H1 (cell line): Measurements from ENCODE around the gene SLC35F3. TPM values are rescaled to one million over a fixed set of nuclear protein-coding genes. Genes with fewer than 3 reads are reported as not detected.
A peak's percentile ranks its signal among the peaks of the same experiment; 100 is the strongest.

Experiments
- BACH1 ChIP-seq: IDR thresholded peaks from 2 replicates; pipeline ENCODE4 v1.6.1; 2012; ENCODE audit warnings: low read length, improper control_type of control experiment
- CBX8 ChIP-seq: fragments of 300-800, 300-1000 bp; sonication (generic); IDR thresholded peaks from 2 replicates; pipeline ENCODE4 v1.7.1; 2016; ENCODE audit warnings: low read depth, low read length, borderline replicate concordance
- EZH2 ChIP-seq: fragments of 200-600 bp; sonication (generic); IDR thresholded peaks from 2 replicates; pipeline ENCODE4 v1.7.1; 2012; ENCODE audit warnings: low read depth, mild to moderate bottlenecking, moderate library complexity, low read length, inconsistent platforms; ENCODE audit not compliant: severe bottlenecking
- HDAC2 ChIP-seq, 2 experiments: fragments of 300-600 bp in 1 of 2; sonication (generic) in 1 of 2; IDR thresholded peaks; 2 replicates each; pipeline ENCODE4 v1.6.1; 2011 to 2012; ENCODE audit warnings: low read depth in 2 of 2, low read length in 2 of 2, mild to moderate bottlenecking in 2 of 2, moderate library complexity in 2 of 2, borderline replicate concordance in 1 of 2, inconsistent platforms in 1 of 2
- HDAC6 ChIP-seq: IDR thresholded peaks from one replicate; pipeline ENCODE4 v1.7.1; 2012; ENCODE audit warnings: low read depth, mild to moderate bottlenecking, inconsistent platforms, low read length, moderate library complexity
- JUN ChIP-seq: IDR thresholded peaks from 2 replicates; pipeline ENCODE4 v1.6.1; 2011; ENCODE audit warnings: low read depth, mild to moderate bottlenecking, improper control_type of control experiment, low read length
- JUND ChIP-seq: IDR thresholded peaks from 2 replicates; pipeline ENCODE4 v1.6.1; 2011; ENCODE audit warnings: mild to moderate bottlenecking, improper control_type of control experiment, low read length
- KDM4A ChIP-seq: IDR thresholded peaks from one replicate; pipeline ENCODE4 v1.7.1; 2012; ENCODE audit warnings: low read depth, mild to moderate bottlenecking, moderate library complexity, low read length, inconsistent platforms; ENCODE audit not compliant: severe bottlenecking
- KDM5A ChIP-seq: fragments of 200-600 bp; IDR thresholded peaks from 2 replicates; pipeline ENCODE4 v1.7.1; 2012; ENCODE audit warnings: mild to moderate bottlenecking, low read length, inconsistent platforms, mixed read lengths
- NANOG ChIP-seq: IDR thresholded peaks from 2 replicates; pipeline ENCODE4 v1.6.1; 2011; ENCODE audit warnings: low read length, low read depth, mild to moderate bottlenecking, inconsistent platforms; ENCODE audit not compliant: insufficient read depth, poor library complexity, severe bottlenecking
- POLR2AphosphoS5 ChIP-seq: IDR thresholded peaks from 2 replicates; pipeline ENCODE4 v1.6.1; 2011; ENCODE audit warnings: low read depth, low read length
- POU5F1 ChIP-seq: IDR thresholded peaks from 2 replicates; pipeline ENCODE4 v1.6.1; 2011; ENCODE audit warnings: low read depth, mild to moderate bottlenecking, low read length, moderate library complexity
- RBBP5 ChIP-seq: IDR thresholded peaks from 2 replicates; pipeline ENCODE4 v1.7.1; 2012; ENCODE audit warnings: low read depth, mild to moderate bottlenecking, inconsistent platforms, low read length, moderate library complexity, borderline replicate concordance
- SAP30 ChIP-seq: fragments of 300-600 bp; sonication (generic); IDR thresholded peaks from 2 replicates; pipeline ENCODE4 v1.7.1; 2012; ENCODE audit warnings: low read length, moderate library complexity, mild to moderate bottlenecking, inconsistent platforms; ENCODE audit not compliant: insufficient read depth, insufficient replicate concordance
- SIRT6 ChIP-seq: IDR thresholded peaks from one replicate; pipeline ENCODE4 v1.7.1; 2012; ENCODE audit warnings: low read length, inconsistent platforms
- SUZ12 ChIP-seq: fragments of 200-600 bp; sonication (generic); IDR thresholded peaks from 2 replicates; pipeline ENCODE4 v1.6.1; 2012; ENCODE audit warnings: mild to moderate bottlenecking, inconsistent platforms, low read length, moderate library complexity, mixed read lengths
- ZNF274 ChIP-seq: IDR thresholded peaks from 2 replicates; pipeline ENCODE4 v1.7.0; 2012; ENCODE audit warnings: low read length, borderline replicate concordance; ENCODE audit errors: extremely low read depth
- polyA plus RNA-seq, 7 experiments: library from polyadenylated mRNA; depleted of rRNA in 3 of 7; stranded (reverse) in 5 of 7; unstranded in 2 of 7; fragments of >200 nt in 5 of 7; fragments of 200-250 nt in 2 of 7; gene quantifications; 1 replicate in 5 of 7; 2 replicates in 1 of 7; 4 replicates in 1 of 7; pipeline versions ENCODE4 v1.2.1 to v1.2.3, GENCODE V29; 2011 to 2013; ENCODE audit warnings: missing spikeins in 2 of 7, mixed read lengths in 2 of 7
- total RNA-seq: library from RNA; stranded (reverse); fragmentation: NEBNext Ultra II Directional; extraction: Animal tissue kit (Norgen Biotek cat#: 25700); gene quantifications from 2 replicates; pipeline ENCODE4 v1.2.1, GENCODE V29; 2021
- TF ChIP-seq, protein P1 (sequence below), 3 experiments: IDR thresholded peaks; 1 replicate in 2 of 3; 2 replicates in 1 of 3; pipeline versions ENCODE4 v1.5.1 to v1.6.1; 2011; ENCODE audit warnings: low read length in 3 of 3, mild to moderate bottlenecking in 3 of 3, inconsistent platforms in 2 of 3, low read depth in 1 of 3, moderate library complexity in 1 of 3; ENCODE audit not compliant: insufficient read depth in 1 of 3; ENCODE audit errors: control extremely low read depth in 1 of 3
- TF ChIP-seq, protein P2 (sequence below): IDR thresholded peaks from 2 replicates; pipeline ENCODE4 v1.6.1; 2012; ENCODE audit warnings: inconsistent platforms

Gene SLC35F3
- total and polyA plus RNA-seq, 2 of the 8 experiments (the other 6 are each of a cell fraction or from before 2014, with no cell fraction given) = 0.78 to 1.2 TPM

DNA sequence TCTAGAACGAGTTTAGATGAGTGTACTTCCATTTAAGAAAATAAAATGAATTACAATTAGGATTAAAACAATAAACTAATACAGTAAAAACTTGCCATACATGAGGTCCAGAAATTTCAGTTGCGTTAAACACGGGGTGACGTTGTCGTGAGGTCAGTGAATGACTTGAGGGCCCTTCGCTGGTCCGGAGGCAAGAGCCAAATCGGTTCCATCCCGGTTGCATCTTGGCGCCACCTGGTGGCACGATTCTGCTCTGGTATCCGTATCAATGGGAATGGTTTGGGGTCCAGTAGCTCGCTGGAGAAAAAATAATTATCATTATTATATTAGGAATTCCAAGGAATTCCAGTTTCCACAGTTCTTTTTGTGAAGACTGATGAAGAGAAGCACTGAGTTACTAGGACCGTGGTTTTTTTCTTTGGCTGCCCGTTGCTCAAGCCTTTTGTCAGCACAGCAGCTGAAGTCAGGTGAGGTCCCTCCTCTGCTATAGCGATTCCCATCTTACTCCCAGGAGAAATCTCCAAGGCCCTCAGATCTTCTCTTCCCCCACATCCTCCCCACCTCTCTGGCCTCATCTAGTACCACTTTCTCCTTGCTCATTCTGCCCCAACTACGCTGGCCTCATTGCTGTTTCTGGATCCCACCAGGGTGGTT is 161.4 kb downstream of the SLC35F3 start (continued):
- TF ChIP-seq HDAC2 (IDR thresholded peaks at IDR 0.05; ENCODE audit: borderline replicate concordance in 1 of 2, low read depth in 2 of 2, low read length in 2 of 2) (no peak), EZH2 (no peak), NANOG (no peak), SIRT6 (no peak), KDM5A (no peak), SAP30 (no peak), HDAC6 (no peak), BACH1 (no peak), JUN (no peak), KDM4A (no peak), CBX8 (no peak), SUZ12 (no peak), ZNF274 (no peak), POLR2AphosphoS5 (no peak), JUND (no peak), RBBP5 (no peak), POU5F1 (no peak)
- TF ChIP-seq, protein P1, sequence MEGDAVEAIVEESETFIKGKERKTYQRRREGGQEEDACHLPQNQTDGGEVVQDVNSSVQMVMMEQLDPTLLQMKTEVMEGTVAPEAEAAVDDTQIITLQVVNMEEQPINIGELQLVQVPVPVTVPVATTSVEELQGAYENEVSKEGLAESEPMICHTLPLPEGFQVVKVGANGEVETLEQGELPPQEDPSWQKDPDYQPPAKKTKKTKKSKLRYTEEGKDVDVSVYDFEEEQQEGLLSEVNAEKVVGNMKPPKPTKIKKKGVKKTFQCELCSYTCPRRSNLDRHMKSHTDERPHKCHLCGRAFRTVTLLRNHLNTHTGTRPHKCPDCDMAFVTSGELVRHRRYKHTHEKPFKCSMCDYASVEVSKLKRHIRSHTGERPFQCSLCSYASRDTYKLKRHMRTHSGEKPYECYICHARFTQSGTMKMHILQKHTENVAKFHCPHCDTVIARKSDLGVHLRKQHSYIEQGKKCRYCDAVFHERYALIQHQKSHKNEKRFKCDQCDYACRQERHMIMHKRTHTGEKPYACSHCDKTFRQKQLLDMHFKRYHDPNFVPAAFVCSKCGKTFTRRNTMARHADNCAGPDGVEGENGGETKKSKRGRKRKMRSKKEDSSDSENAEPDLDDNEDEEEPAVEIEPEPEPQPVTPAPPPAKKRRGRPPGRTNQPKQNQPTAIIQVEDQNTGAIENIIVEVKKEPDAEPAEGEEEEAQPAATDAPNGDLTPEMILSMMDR (IDR thresholded peaks at IDR 0.05; ENCODE audit: control extremely low read depth in 1 of 3, insufficient read depth in 1 of 3, low read depth in 1 of 3, low read length in 3 of 3) = peak; percentile 79 to 81 (median 80)
- TF ChIP-seq, protein P2, sequence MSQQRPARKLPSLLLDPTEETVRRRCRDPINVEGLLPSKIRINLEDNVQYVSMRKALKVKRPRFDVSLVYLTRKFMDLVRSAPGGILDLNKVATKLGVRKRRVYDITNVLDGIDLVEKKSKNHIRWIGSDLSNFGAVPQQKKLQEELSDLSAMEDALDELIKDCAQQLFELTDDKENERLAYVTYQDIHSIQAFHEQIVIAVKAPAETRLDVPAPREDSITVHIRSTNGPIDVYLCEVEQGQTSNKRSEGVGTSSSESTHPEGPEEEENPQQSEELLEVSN = no peak
